ENCODE data around the gene CD48.
A peak's percentile ranks its signal among the peaks of the same experiment; 100 is the strongest.

Gene CD48

DNA sequence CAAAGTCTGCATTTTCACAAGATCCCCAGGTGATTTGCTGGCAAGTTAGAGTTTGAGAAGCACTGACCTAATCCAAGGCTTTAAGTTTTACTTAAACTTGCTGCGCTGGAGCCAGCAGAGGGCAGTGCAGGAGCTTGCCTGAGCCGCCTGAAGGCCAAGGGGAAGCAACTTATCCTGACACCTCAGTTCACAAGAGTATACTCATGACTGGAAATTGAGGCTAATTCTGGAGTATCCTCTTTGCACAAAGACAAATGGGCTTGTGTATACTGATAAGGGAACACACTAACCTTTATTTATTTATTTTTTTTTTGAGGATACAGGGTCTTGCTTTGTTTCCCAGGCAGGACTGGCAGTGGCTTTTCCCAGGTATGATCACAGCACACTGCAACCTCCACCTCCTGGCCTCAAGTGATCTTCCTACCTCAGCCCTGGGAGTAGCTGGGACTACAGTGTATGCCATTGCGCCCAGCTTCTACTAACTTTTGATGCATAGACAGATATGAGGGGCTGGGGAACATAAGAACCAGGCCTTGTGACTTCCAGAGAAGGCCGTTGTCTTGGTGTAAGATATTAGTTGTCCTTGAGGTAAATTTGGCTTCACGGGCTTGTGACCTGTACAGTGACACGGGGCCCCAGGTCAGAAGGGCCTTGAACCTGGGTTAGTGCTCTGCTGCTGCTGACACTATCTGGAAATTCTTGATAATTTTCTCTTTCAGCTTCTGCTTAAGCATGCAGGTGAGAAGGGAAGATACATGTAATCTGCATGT is 35.8 kb downstream of the CD48 start:
- DNase-seq: peak; percentile 88

DNA sequence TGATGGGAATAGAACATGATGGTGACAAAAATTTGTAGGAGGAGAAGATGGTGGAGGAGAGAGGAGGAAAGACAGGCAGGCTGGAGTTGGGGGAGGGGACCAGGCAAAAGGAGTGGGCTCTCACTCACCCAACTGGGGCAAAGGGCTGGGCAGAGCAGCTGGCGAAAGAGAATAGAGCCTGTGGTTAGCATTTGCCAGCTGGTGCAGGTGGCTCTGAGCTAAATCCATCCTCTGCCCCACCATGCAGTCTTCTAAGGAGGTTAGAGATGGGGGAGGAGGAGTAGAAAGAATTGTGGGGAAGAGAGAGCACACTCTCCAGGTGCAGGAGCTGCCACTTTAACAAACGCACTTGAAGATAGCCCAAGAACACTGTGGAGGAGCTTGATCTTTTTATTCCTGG is 37.2 kb downstream of the CD48 start:
- peak; percentile 59 for DNase-seq

DNA sequence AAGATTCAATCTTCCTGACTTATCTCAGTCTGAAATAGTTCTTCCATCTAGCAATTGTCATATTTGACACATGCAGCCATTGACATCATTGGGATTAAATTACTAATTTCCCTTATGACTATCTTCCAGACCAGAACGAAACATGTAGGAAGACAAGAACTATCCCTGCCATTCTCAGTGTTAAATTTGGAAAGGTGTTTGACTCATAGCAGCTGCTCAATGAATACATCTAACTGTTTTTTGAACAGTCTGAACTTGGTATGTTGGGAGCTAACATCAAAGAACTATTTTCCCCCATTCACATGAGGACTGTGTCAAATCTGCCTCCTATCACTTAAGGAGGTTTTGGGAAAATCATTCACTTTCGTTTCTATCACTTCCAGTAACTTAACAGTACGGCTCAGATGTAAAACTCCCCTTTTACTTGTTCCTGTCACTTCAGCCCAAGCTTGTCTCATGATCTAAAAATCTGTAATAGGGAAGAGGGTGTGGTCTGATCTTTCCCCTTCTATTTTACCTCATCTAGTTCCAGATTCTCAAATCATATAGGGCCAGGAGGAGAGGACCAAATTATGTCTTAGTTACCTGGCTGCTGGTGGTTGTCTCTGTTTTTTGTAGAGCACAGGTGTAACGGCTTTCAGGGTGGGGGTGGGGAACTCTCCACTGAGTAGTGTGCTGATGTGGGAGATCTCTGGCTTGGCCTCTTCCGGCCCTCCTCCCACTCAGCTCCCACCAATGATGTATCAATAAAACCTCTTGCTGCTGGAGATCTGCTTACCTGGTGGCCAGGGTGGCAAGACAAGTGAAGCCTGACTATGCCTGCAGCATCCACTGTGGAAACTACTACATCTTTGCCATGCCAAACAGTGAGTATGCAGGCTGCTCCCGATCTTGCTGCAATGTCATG is 38.6 kb downstream of the CD48 start:
- DNase-seq: no peak

DNA sequence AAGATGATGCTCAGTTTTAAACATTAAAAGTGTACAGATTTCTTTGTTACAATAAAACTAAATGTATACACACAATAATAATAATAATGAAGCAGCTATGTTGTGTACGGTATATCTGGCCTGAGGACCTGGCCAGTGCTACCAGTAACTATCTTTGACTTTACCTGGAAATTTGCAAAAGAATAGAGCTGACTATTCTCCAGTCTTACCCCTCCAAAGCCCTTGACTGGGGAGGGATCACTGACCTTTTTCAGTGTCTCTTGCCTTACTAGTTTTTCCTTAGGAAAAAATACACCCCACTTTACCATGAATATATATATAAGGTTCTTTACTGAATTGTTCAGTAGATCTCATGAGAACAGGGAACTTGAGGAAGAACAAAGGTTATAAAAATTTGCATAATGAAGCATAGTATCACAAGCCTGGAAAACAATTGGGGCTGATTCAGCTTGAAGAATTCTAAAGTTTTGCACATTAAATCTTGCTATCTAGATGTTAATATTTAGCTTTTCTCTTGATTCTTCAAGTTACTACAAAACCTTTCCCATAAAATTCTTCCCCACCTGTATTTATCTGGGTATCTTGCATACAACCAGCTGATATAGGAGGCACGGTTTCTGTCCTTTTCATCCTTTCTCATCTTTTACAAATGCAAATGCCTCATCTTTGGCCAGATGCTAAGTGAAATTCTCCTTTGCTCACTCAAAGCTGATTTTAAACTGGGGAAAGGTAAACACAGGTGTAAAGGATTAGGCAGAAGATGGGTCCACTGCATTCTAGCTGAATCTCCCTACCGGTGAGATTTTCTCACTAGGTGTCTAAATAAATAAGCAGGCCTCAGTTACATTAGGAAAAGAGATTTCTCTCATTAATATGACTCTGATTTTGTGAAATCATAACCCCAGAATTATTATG is 39.8 kb downstream of the CD48 start:
- DNase-seq: no peak

DNA sequence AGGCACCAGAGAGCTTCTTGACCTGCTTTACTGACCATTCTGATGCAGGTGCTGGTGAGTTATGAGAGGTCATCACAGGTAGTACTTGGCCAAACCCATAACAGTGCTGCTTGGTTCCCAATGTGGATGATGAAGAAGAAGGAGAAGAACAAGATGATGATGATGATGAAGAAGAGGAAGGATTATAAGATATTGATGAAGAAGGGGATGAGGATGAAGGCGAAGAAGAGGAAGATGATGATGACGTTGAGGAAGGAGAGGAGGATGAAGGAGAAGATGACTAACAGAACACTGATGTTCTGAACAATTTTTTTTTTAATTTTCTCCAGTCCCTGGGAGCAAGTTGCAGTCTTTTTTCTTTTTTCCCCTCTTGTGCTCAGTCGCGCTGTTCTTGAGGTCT is 40.9 kb downstream of the CD48 start:
- DNase-seq: no peak

DNA sequence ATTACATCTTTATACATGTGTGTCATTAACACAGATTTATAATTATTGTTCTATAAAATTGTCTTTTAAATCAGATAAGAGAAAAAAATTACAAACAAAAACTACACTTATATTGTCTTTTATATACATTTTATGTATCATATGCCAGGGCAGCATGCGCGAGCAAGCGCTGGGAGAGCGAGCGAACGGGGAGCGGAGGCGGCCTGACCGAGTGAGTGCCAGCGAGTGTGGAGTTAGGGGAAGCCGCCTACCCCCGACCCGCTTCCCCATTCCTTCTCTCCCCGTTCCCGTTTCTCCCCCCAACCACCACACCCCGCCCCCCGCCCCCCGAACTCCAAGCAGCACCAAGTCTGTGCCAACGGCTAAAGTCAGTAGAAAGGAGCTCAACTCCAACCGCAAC is 41.8 kb downstream of the CD48 start:
- no peak for DNase-seq

DNA sequence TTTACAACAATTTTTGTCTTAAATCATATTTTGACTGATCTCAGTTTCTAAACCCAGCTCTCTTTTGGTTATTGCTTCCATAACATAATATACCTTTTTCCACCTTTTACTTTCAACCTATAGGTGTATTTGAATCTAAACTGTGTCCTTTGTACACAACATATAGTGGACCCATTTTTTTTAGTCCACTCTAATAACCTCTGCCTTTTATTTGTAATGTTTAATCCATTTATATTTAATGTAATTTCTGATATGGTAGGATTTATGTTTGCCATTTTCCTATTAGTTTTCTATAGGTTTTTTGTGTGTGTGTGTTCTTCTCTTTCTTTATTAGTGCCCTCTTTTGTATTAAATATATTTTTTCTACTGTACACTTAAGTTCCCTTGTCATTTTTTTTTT is 42.3 kb downstream of the CD48 start:
- no peak for DNase-seq

DNA sequence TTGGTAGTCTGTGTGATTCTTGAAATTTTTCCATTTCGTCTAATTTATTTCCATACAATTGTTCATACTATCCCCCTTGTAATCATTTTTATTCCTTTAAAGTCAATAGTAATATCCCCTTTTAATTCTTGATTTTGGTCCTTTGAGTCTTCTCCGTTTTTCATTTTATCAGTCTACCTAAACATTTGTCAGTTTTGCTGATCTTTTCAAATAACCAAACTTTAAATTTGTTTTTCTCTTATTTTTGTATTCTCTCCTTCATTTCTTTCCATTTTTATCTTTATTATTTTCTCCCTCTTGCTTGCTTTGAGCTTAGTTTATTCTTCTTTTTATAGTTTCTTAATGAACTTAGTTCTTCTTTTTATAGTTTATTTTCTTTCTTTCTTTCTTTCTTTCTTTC is 43.7 kb downstream of the CD48 start:
- no peak for DNase-seq

DNA sequence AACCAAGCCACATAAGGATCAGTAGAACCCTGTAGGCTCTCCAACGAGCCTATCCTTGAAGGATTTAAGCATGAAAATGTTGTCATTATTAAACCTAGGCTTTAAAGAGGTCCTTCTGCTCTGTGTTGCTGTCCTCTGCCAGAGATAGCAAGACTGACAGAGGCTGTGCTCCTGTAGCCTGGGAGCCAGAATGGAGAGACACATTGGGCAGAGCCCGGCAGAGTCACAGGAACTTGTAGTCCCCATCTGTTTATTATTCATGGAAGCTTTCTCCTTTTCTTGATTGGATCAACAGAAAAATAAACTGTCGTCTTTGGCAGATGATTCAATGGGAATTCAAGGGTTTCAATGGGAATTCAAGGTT is 45.6 kb downstream of the CD48 start:
- DNase-seq: no peak

DNA sequence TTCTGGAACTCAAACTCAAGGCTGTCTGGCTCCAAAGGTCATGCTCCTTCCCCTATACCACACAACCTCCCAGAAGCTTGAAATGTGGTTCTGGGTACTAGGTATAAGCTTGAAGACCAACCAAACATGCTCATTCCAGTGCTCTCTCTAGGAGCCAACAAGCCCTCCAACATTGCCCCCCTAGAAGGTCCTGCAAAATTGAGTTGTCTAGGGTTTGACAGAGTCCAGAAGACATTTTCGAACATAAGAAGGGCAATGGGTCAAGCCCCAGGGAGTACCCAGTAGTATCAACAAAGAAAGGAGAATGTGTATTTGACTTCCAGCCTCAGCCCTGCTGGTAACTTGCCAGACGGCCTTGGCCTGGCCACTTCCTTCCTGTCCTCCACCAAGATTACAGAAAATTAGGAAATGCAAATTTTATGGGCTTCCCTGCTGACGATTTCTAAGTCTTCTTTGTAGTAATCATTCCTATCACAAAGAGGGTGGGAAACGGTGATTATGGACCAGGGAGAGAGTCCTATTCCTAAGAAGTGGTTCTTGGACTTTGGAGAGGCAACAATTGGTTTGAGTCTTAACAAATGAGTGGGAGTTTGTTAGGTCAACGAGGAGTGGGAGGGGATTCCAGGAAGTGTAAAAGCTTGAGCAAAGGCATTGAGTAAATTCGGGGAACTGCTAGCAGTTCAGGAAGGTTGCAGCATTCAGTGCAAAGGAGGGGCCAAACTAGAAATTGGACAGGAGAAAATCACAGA is 46.1 kb downstream of the CD48 start:
- no peak for DNase-seq

DNA sequence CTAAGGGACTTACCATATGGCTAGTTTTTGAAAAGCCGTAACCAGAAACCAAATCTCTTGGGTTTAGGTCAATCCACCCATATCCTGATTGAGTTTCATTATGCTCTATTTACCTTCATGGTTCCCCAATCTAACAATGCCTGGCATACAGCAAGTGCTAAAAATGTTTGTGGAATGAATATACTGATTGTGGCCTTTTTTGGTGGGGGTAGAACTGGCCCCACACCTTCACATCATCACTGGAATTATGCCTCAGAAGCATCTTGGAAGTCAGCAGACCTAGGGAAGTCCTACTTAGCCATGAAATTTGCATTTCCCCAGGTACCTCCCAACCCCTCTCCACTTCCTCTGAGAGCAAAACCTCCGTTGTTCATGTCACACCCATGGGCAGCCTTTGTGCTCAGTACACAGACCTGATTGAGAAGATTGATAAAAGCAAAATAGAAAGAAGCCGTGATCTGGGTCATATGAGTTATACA is 47.0 kb downstream of the CD48 start:
- no peak for DNase-seq

DNA sequence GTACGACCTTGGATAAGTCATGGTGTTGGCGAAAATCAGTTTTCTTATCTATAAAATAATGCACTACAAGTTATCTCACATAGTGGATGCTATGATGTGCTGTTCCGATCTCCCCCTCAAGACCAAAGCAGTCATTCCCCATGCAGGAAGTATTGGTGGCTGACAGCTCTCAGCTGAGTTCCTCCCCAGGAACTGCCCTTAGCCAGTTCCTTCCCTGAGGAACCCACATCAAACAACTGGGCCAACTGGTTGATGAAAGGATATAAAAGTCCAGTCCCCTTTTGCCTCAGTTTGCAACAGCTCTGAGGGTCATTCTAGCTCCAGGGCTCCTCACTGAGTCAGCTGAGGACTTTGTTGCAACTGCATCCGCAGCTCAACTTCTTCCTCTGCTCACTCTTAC is 48.7 kb downstream of the CD48 start:
- DNase-seq: no peak

DNA sequence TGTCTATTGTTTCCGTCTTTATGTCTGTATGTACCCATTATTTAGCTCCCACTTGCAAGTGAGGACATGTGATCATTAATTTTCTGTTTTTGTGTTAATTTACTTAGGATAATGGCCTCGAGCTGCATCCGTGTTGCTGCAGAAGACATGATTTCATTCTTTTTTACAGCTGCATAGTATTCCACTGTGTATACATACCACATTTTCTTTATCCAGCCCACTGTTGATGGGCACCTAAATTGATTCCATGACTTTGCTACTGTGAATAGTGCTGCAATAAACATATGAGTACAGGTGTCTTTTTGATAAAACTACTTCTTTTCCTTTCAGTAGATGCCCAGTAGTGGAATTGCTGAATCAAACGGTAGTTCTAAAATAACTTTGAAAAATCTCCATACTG is 52.1 kb downstream of the CD48 start:
- no peak for DNase-seq

DNA sequence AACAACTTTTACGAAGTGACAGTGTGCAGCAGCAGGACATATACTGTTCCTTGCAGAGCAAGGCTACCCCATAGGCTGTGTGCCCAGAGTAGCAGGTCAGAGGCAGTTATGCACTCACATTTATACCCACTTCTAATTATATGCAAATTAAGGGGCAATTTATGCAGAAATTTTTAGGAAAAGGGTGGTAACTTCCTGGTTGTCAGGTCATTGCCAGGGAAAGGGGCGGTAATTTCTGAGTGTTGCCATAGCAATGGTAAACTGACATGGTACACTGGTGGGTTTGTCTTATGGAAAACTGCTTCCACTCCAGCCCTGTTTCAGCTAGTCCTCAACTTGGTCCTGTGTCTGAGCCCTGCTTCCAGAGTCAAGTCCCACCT is 52.8 kb downstream of the CD48 start:
- no peak for DNase-seq

DNA sequence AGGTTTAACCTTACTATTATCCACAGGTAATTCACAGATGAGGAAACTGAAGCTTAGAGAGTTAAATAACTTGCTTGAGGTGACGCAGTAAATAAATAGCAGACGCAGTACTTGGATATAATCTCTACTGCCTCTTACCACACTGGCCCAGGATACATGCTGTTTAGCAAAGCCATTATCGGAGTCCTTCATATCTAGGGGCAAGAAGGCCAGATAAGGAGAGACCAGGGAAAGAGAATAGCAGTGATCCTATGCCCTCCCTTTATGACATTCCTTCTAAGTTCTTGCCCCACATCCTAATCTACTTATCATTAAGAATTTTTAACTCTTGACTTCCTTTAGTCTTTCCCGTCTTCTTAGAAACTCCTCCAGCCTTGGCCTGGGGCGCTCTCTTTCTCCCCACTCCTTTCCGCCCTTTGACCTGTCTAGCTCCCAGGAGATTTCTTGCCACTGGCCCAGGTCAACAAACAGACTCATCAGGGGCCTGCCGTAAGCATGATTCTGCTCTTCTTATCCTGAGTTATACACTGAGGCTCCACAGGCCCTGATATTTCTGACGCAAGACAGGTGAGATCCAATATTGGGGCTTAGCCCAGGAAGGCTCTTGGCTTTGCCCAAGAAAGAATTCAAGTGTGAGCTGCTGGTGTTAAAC is 53.3 kb downstream of the CD48 start:
- no peak for DNase-seq

DNA sequence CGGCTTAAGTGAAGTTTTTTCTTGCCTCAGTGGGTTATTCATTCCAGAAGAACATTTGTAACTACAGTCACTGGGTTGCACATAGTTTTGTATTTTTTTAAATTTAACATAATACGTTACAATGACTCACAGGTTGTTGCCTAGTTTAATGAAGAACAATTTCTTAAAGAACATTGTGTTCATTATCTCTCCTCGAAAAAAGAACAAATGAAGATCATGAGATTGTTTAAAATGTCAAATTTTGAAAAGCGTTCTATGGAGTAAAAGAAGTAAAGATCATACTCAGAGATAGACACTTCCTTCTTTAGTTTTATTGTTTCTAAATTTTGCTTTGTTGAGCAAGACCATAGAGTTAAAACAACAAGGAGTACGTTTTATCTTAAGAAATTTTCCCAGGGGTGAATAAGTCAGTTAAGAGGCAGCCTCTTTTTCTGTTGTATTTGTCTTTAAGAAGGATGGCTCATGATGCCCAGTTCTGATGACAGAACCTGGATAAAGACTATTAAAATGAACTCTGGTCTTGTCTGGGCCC is 54.3 kb downstream of the CD48 start:
- DNase-seq: no peak

DNA sequence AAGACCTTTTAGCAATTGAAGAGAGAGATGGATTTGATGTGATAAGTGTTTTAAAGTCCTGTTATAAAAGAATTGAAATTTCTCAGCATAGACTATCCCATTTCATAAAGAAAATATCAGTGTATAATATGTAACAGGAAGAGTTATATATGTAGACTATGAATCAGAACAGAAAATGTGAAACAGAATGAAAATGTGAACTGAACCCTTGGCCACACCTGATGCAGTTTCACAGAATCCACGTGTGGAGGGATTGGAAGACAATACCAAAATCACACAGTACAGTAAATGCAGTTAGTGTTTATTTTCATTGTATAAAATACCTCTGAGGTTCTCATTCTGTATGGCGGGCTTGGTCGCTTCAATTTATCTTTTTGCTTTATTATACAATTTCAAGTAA is 54.9 kb downstream of the CD48 start:
- no peak for DNase-seq

DNA sequence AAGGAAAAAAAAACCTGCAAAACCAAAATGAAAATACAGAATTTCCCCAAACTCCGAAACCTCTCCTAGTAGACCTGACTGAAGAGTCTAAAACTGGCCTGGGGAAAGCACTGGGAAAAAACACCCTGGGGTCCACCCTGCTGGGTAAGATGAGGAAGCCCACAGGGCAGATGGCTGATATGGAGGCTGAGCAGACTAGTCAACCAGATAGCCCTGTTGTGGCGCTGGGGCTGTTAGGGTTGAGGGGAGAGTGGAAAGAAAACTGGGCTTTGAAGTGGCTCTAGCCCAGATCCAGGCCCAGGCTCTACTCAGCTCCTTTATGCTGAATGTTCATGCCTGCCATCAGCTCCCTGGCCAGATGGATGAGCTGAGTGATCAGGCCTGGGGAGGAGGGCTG is 58.0 kb downstream of the CD48 start:
- DNase-seq: no peak

DNA sequence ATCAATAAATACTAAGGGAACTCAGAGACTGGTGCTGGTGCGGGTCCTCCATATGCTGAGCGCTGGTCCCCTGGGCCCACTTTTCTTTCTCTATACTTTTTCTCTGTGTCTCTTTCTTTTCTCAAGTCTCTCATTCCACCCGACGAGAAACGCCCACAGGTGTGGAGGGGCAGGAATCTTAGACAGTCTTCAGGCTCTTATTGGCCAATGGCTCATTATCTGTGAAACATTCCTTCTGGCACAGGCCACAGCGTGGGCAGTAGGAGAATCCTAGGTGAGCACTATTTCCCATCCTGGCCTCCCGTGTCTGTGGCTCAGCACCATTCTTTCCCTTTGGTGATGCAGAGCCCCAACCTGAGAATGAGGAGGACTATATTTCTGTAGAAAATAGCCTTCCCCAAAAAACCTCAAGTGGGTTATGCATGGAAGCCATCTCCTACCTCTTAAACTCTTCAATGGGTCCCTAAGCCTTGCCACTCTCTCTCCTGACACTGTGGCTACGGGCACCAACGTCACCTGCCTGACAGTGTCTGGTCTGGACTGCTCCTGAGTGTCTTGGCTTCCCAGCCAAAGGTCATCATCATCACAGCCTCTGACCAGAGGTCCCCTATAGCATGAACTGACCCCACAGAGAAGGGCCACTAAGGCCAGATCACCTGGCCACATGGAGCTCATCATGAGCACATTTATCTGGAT is 58.5 kb downstream of the CD48 start:
- DNase-seq: no peak

DNA sequence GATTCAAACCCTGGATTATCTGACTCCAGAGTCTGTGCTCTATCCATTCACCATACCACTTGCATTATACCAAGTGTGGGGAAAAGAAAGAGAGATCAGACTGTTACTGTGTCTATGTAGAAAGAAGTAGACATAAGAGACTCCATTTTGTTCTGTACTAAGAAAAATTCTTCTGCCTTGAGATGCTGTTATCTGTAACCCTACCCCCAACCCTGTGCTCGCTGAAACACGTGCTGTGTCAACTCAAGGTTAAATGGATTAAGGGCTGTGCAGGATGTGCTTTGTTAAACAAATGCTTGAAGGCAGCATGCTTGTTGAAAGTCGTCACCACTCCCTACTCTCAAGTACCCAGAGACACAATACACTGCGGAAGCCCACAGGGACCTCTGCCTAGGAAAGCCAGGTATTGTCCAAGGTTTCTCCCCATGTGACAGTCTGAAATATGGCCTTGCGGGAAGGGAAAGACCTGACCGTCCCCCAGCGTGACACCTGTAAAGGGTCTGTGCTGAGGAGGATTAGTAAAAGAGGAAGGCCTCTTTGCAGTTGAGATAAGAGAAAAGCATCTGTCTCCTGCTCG is 59.5 kb downstream of the CD48 start:
- DNase-seq: peak; percentile 90

All from NCI-H82 (cell line).